Spinal cord (tissue), 10 donors: Measurements from ENCODE around the gene COX6A1. TPM values are rescaled to one million over a fixed set of nuclear protein-coding genes. Genes with fewer than 3 reads are reported as not detected.

ENCODE experiments used
- DNase-seq, 6 donors: peaks; one replicate each; pipeline versions ENCODE4 v3.0.0 to v3.0.0-alpha.2; 2013 to 2015; ENCODE audit warnings: low spot score in 6 of 6, low read depth in 4 of 6
- H3K27ac ChIP-seq: one replicate; pipeline ENCODE4 v1.5.1; 2013; ENCODE audit warnings: low read depth, low read length, control low read depth
- H3K27me3 ChIP-seq: one replicate; pipeline ENCODE4 v1.6.1; 2013; ENCODE audit warnings: low read length; ENCODE audit not compliant: control insufficient read depth, insufficient read depth
- H3K36me3 ChIP-seq: one replicate; pipeline ENCODE4 v1.6.1; 2013; ENCODE audit warnings: low read length; ENCODE audit not compliant: control insufficient read depth, insufficient read depth
- H3K4me1 ChIP-seq: one replicate; pipeline ENCODE4 v1.6.1; 2013; ENCODE audit warnings: low read length; ENCODE audit not compliant: control insufficient read depth, insufficient read depth
- H3K4me3 ChIP-seq: one replicate; pipeline ENCODE4 v1.5.1; 2013; ENCODE audit warnings: low read depth, low read length, control low read depth
- H3K9me3 ChIP-seq: one replicate; pipeline ENCODE4 v1.6.1; 2013; ENCODE audit warnings: low read length; ENCODE audit not compliant: control insufficient read depth, insufficient read depth
- WGBS: methylation state at CpG from one replicate; pipeline ENCODE4 v1.1.5; 2013; ENCODE audit warnings: missing lambda C conversion rate; ENCODE audit not compliant: insufficient coverage; 5-methylcytosine and 5-hydroxymethylcytosine counted together
- polyA plus RNA-seq, 2 donors: library from polyadenylated mRNA; unstranded; fragments of 120-200 nt; gene quantifications; one replicate each; pipeline ENCODE4 v1.2.1, GENCODE V29; 2013; ENCODE audit not compliant: insufficient read length in 2 of 2
- total RNA-seq, 2 donors: library from RNA; depleted of rRNA in 1 of 2; stranded (reverse); fragments of 120-200 nt in 1 of 2; fragments of >200 nt in 1 of 2; gene quantifications; one replicate each; pipeline versions ENCODE4 v1.2.3 to v1.2.4, GENCODE V29; 2013 to 2014
- donor health status: healthy.

COX6A1 gene
- total and polyA plus RNA-seq, 4 donors, result 395 to 731 (median 641) TPM

DNA sequence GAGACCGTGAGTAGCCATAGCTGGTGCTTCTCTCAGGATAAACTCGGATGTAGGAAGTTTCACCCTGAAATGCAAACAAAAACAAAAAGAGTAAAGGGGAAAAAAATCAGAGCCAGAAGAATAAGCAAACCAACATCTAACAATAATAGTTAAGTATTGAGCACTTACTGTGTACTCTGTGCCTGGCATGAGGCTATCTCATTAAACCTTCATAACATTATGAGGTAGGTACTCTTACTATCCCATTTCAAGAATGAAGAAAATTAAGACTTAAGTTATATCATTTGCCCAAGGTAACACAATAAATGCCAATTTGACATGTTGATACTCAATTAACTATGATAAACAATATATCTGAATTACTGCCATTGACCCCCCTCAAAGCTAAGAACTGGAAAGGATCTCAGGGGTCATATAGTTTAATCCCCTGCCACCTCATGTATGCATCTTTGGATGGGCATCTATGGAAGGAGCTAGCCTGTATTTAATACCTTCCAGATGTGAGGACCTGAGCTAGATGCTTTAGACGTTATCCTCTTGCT is 24.3 kb downstream of the COX6A1 start:
- no peak for DNase-seq
- Histone ChIP-seq H3K4me1 (peaks cover 10% of the 10 kb centered on the region), H3K9me3 (no peaks in the 10 kb centered on the region), H3K36me3 (peaks cover 78% of the 10 kb centered on the region), H3K27me3 (no peaks in the 10 kb centered on the region), H3K27ac (no peak overlapping the region), H3K4me3 (no peak overlapping the region)
- 89% methylated on average over 1 of the region's 3 CpGs for WGBS

DNA sequence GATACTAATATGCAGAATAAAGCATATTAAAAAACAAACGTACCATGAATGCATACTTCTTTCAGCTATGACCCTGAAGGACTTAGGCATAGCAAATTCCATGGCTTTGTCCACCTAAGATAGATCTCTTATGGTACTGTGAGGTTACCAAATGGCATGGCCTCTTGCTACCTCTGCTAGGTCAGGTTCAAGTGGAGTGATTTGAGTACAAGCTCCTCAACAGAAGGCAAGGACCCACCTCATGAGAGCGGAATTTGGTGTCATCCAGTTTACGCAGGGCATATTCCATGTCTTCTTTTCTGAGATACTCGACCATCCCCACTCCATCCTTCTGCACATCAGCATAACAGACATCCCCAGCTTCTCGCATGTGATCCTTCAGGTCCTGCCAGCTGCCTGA is 25.8 kb downstream of the COX6A1 start:
- peaks cover 69% of the 10 kb centered on the region for H3K36me3 ChIP-seq
- no peak for DNase-seq
- WGBS, result 89% methylated on average over 5 of the region's 5 CpGs

DNA sequence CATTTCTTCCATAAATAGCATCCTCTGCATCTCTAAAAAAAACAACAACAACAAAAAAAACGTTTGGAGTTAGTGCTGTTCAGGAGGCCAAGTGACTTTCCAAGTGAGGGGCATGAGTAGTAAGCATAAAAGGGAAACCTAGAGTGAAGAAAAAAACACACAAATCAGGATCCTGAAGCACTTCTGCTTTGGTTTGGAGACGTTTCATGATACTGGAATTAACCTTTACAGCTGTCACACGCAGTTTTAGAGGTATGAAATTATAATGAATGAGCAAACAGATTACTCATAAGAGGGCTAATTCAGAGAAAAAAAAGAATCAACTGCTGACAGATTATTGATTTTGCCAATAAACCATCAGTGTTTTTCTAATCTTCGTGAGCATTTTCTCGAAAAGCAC is 27.8 kb downstream of the COX6A1 start:
- H3K9me3 ChIP-seq, result no peaks in the 10 kb centered on the region
- H3K4me3 ChIP-seq, result no peak overlapping the region
- no peak overlapping the region for H3K27ac ChIP-seq
- no peaks in the 10 kb centered on the region for H3K27me3 ChIP-seq
- H3K36me3 ChIP-seq, result peaks cover 52% of the 10 kb centered on the region
- H3K4me1 ChIP-seq, result peaks cover 31% of the 10 kb centered on the region
- no peak for DNase-seq
- no CpG with 5 or more reads among the region's 5 CpGs for WGBS

More for the DNA sequence above, 25.8 kb downstream of the COX6A1 start:
- Histone ChIP-seq H3K4me1 (peaks cover 23% of the 10 kb centered on the region), H3K4me3 (no peak overlapping the region), H3K9me3 (no peaks in the 10 kb centered on the region), H3K27ac (no peak overlapping the region), H3K27me3 (no peaks in the 10 kb centered on the region)

DNA sequence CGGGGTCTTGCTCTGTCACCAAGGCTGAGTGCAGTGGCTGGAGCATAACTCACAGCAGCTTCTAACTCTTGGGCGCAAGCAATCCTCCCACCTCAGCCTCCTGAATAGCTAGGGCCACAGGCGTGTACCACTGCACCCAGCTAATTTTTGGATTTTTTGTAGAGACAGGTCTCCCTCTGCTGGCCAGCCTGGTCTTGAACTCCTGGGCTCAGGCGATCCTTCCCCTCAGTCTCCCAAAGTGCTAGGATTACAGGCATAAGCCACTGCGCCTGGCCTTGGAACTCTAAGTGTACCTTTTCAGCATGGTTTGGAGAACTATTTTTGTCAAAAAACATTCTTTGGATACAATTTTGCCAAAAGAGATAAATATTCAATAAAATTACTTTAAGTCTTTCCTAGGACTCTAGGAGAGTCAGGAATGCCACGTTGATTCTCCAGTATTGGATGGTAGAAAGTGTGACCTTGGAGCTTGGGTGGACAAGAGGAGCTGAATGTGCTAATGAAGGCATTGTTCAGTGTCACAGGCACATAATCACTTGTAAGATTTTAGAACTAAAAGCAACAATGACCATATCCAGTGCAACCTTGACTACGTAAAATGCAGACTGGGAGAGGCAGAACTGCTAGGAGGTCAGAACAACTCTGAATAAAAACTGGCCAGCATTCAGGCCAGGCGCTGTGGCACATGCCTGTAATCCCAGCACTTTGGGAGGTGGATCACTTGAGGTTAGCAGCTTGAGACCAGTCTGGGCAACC is 28.8 kb downstream of the COX6A1 start:
- peak in 2 of 6 donors; percentile 52 to 71 for DNase-seq
- 48% methylated on average over 5 of the region's 8 CpGs for WGBS
- Histone ChIP-seq H3K9me3 (no peaks in the 10 kb centered on the region), H3K27me3 (no peaks in the 10 kb centered on the region), H3K4me3 (no peak overlapping the region), H3K4me1 (peaks cover 35% of the 10 kb centered on the region), H3K36me3 (peaks cover 46% of the 10 kb centered on the region), H3K27ac (no peak overlapping the region)

DNA sequence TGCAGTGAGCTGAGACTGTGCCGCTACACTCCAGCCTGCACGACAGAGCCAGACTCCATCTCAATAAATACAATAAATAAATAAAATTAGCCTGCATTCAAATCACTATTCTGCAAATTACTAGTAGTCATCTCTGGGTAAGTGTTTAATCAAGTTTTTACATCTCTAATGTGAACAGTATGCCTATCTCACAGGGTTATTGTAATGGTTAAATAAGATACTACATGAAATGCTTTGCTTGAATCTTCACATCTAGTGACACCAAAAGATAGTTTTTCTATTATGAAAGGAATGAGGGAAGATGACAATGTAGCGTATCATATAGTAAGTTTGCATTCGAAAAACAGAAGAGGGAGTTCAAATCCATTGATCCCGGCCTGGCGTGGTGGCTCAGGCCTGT is 29.5 kb downstream of the COX6A1 start:
- peaks cover 43% of the 10 kb centered on the region for H3K36me3 ChIP-seq

DNA sequence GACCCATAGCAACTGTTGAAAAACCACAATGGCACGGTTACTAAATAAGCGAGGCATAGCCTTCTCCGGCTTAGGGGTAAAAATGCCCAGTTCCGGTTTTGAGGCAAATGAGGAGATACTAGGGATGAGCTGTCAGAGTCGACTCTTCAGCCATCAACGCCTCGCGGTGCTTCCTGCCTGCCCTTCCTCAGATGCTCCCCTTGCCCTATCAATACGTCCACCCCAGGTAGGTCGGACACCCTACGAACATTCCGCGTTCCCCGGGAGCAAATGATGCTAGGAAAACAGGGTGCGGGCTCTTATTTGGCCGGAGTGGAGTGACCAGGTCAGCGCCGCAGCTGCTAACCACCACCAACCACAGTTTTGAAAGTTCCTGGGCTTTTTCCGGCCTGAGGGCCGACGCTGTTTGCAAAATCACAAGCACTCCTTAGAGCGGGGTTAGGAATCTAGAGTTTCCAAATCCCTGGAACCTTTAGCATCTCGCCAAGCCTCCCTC is 30.5 kb downstream of the COX6A1 start:
- 1% methylated on average over 20 of the region's 23 CpGs for WGBS
- DNase-seq, result no peak
- Histone ChIP-seq H3K4me1 (peaks cover 35% of the 10 kb centered on the region), H3K27ac (peak overlapping the region; percentile 92), H3K27me3 (no peaks in the 10 kb centered on the region), H3K4me3 (peak overlapping the region; percentile 76), H3K36me3 (peaks cover 34% of the 10 kb centered on the region), H3K9me3 (no peaks in the 10 kb centered on the region)

More for the DNA sequence above, 29.5 kb downstream of the COX6A1 start:
- no peaks in the 10 kb centered on the region for H3K9me3 ChIP-seq
- no peak overlapping the region for H3K27ac ChIP-seq
- no peak overlapping the region for H3K4me3 ChIP-seq
- 92% methylated on average over 2 of the region's 6 CpGs for WGBS
- no peak for DNase-seq
- H3K4me1 ChIP-seq, result peaks cover 35% of the 10 kb centered on the region
- no peaks in the 10 kb centered on the region for H3K27me3 ChIP-seq

DNA sequence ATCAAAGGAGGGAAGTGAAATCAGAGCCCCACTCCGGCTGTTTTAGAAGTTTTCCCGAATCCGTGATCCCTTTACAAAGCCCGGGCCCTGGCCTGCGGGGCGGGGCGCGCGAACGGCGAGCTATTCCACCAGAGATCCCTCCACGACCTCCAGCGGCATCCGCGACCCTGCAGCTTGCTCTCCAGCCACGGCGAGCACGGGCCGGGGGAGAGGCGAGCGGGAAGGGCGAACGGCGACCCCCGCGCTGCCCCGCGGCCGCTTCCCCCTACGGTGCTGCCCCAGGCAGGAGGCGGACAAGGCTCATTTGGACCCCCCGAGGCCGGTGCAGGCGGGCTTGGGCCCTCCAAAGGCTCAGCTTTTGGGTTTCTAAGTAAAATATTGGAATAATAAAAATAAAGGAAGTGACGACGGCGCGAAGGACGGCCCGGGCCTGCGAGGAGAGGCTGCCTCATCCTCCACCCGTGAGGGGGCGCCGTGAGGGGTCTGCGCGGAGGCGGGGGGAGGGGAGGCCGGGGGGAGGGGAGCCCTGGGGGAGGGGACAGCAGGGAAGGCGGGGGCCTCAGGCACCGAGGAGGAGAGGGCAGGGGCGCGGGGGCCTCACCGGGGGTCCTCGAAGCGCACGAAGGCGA is 31.0 kb downstream of the COX6A1 start:
- H3K27me3 ChIP-seq, result no peaks in the 10 kb centered on the region
- H3K27ac ChIP-seq, result peak overlapping the region; percentile 92
- no peaks in the 10 kb centered on the region for H3K9me3 ChIP-seq
- peak overlapping the region; percentile 76 for H3K4me3 ChIP-seq
- peak in 2 of 6 donors; percentile 82 to 86 for DNase-seq
- under 1% methylated on average over 37 of the region's 57 CpGs for WGBS
- peaks cover 28% of the 10 kb centered on the region for H3K36me3 ChIP-seq
- peaks cover 35% of the 10 kb centered on the region for H3K4me1 ChIP-seq

DNA sequence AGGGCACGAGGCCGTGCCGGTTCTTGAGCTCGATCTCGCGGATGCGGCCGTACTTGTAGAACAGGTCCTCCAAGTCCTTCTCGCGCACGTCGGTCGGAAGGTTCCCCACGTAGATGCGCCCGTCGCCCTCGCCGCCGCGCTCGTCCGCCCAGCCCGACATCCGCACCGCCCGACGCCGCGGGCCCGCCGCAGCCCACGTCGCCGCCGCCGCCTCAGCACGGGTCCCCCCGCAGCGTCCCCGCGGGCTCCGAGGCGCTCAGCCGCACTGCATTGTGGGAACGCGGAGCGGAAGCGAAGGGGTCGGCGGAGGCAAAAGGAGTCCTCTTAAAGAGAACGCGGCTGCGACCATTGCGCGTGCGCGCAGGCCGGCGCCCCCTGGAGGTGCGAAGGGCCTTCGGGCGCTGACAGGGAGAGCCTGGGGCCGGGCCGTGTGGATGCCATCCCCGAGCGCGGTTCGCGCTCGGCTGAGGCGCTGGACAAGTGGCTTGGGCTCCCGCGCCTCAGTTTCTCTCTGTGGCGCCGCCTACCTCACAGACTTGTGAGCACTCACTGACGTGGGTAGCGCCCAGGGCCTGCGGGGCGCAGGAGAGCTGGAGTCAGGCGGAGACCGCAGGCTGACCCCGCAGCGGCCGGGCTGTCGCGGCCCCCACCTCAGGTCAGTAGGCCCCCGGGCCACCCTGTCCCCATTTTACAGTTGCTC is 31.7 kb downstream of the COX6A1 start, which contains the start of gene SRSF9:
Gene SRSF9, minus strand, starts transcription at position 299 of the 700 bp plus-strand sequence. Its CDS starts 139 bp downstream, at position 160.
- no peaks in the 10 kb centered on the region for H3K27me3 ChIP-seq
- peak within 1 kb of the TSS; percentile 92 for H3K27ac ChIP-seq
- peak within 1 kb of the TSS; percentile 76 for H3K4me3 ChIP-seq
- peaks cover 22% of the 10 kb centered on the region for H3K36me3 ChIP-seq
- peaks cover 35% of the 10 kb centered on the region for H3K4me1 ChIP-seq
- no peaks in the 10 kb centered on the region for H3K9me3 ChIP-seq
- under 1% methylated on average over 88 of the region's 88 CpGs for WGBS
- peak; percentile 89 to 99 (median 96) for DNase-seq

DNA sequence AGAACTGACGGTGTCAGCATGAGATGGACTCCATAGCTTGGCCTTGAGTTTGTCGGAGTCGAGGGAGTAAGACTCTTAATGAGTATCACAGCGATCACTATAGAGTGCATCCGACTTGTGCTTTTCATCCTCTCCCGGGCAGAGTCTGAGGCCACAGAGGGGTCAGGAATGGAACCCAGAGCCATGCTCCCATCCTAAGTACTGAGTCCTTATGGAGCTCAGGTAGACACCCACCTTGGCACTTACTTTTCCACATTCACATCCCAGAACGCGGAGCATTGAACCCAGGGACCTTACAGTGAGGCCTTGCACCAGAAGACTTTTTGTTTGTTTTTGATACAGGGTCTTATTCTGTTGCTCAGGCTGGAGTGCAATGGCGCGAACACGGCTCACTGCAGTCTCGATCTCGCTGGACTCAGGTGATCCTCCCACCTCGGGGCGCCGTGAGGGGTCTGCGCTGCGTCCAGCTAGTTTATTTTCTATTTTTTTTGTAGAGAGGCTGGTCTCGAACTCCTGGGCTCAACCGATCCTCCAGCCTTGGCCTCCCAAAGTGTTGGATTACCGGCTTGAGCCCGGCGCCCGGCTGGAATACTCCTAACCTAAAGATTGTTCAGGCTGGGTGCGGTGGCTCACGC is 32.4 kb downstream of the COX6A1 start:
- whole genome bisulfite sequencing, result 58% methylated on average over 18 of the region's 26 CpGs
- H3K27me3 ChIP-seq, result no peaks in the 10 kb centered on the region
- H3K4me3 ChIP-seq, result peak overlapping the region; percentile 76
- no peaks in the 10 kb centered on the region for H3K9me3 ChIP-seq
- peaks cover 17% of the 10 kb centered on the region for H3K36me3 ChIP-seq
- peaks cover 35% of the 10 kb centered on the region for H3K4me1 ChIP-seq
- no peak for DNase-seq
- peak overlapping the region; percentile 92 for H3K27ac ChIP-seq
